GM19463 (cell line): ENCODE results near the gene CRADD.
"Not testable (repeated sequence)": the region's sequence is repeated elsewhere in the genome, so short reads cannot be mapped to it uniquely, and the experiment has no call there.

Experiments used
- ATAC-seq: cut with Tn5 transposase; IDR thresholded peaks from one replicate; pipeline ENCODE4 v1.9.1; 2021; ENCODE audit warnings: mild to moderate bottlenecking, moderate library complexity; ENCODE audit not compliant: unreplicated experiment

CRADD gene

GRCh38 chr12:93862424-93862823 is 185.2 kb downstream of the CRADD start:
- no peak for ATAC-seq

GRCh38 chr12:93865751-93866150 is 188.6 kb downstream of the CRADD start:
- ATAC-seq, result no peak

- ATAC-seq, result no peak
Measured at GRCh38 chr12:93868771-93869170, 191.6 kb downstream of the CRADD start.

- ATAC-seq, result no peak
Measured at GRCh38 chr12:93870020-93870795, 193.0 kb downstream of the CRADD start.

- ATAC-seq, result not testable (repeated sequence)
Measured at GRCh38 chr12:93871566-93871965, 194.4 kb downstream of the CRADD start.

- ATAC-seq, result no peak
Measured at GRCh38 chr12:93873561-93873960, 196.4 kb downstream of the CRADD start.

- ATAC-seq, result no peak
Measured at GRCh38 chr12:93875157-93875556, 198.0 kb downstream of the CRADD start.

- no peak for ATAC-seq
Measured at GRCh38 chr12:93876360-93876759, 199.2 kb downstream of the CRADD start.

- no peak for ATAC-seq
Measured at GRCh38 chr12:93877446-93877845, 200.3 kb downstream of the CRADD start.

GRCh38 chr12:93879476-93880421 is 202.6 kb downstream of the CRADD start:
- ATAC-seq, result no peak

- no peak for ATAC-seq
Measured at GRCh38 chr12:93880853-93881522, 203.8 kb downstream of the CRADD start.

GRCh38 chr12:93882763-93883162 is 205.6 kb downstream of the CRADD start:
- ATAC-seq, result no peak

GRCh38 chr12:93883436-93884154 is 206.4 kb downstream of the CRADD start:
- ATAC-seq, result no peak

- no peak for ATAC-seq
Measured at GRCh38 chr12:93884794-93885460, 207.8 kb downstream of the CRADD start.

- not testable (repeated sequence) for ATAC-seq
Measured at GRCh38 chr12:93885973-93886532, 208.9 kb downstream of the CRADD start.

GRCh38 chr12:93886533-93887511 is 209.6 kb downstream of the CRADD start:
- no peak for ATAC-seq

- ATAC-seq, result no peak
Measured at GRCh38 chr12:93888964-93889363, 211.8 kb downstream of the CRADD start.

GRCh38 chr12:93889516-93890212 is 212.5 kb downstream of the CRADD start:
- ATAC-seq, result no peak
